IMR-90 (cell line): Measurements from ENCODE around the gene SCN8A. TPM values are rescaled to one million over a fixed set of nuclear protein-coding genes. Genes with fewer than 3 reads are reported as not detected.

Experiments
- ATAC-seq: fragments of 200-7000 bp; cut with Tn5 transposase; 2 replicates; pipeline ENCODE4 v1.9.1; 2020; ENCODE audit warnings: low read depth, mild to moderate bottlenecking, moderate library complexity
- BruUV-seq: library from RNA; stranded (reverse); fragments of 400-500 nt; replicated peaks from 2 replicates; lab custom pipeline; 2021; lab: Mats Ljungman, UMichigan
- CTCF ChIA-PET: fragments of 300-600 bp; formaldehyde crosslinking; extraction: SDS; loops from one replicate; lab custom pipeline; 2021; ENCODE audit warnings: antibody characterized with exemption; lab: Yijun Ruan, JAX
- POLR2A ChIA-PET: fragments of 300-600 bp; sonication (Branson Sonifier 250); formaldehyde crosslinking; loops from one replicate; lab custom pipeline; 2022; ENCODE audit warnings: antibody characterized with exemption; ENCODE audit not compliant: unreplicated experiment; lab: Charles Lee
- DNase-seq: peaks from one replicate; pipeline ENCODE4 v3.0.0; 2013
- H2AFZ ChIP-seq: replicated peaks from 2 replicates; pipeline ENCODE3; 2013; ENCODE audit warnings: low read length, mild to moderate bottlenecking; ENCODE audit not compliant: poor library complexity
- H2AK5ac ChIP-seq: 2 replicates; pipeline ENCODE4 v1.6.1; 2013; ENCODE audit warnings: low read depth, low read length, inconsistent platforms
- H2AK9ac ChIP-seq: replicated peaks from 2 replicates; pipeline ENCODE3; 2013; ENCODE audit warnings: mild to moderate bottlenecking, low read depth, low read length, moderate library complexity; ENCODE audit not compliant: poor library complexity
- H2BK120ac ChIP-seq: 2 replicates; pipeline ENCODE4 v1.6.1; 2013; ENCODE audit warnings: low read depth, low read length, inconsistent platforms
- H2BK15ac ChIP-seq: 3 replicates; pipeline ENCODE4 v1.6.1; 2013; ENCODE audit warnings: low read depth, low read length, inconsistent platforms
- H2BK20ac ChIP-seq: 2 replicates; pipeline ENCODE4 v1.6.1; 2013; ENCODE audit warnings: low read depth, mild to moderate bottlenecking, inconsistent platforms, low read length, moderate library complexity
- H2BK5ac ChIP-seq: 2 replicates; pipeline ENCODE4 v1.6.1; 2013; ENCODE audit warnings: mild to moderate bottlenecking, low read depth, low read length, inconsistent platforms; ENCODE audit not compliant: poor library complexity, severe bottlenecking
- H3K14ac ChIP-seq: replicated peaks from 2 replicates; pipeline ENCODE4 v1.6.1; 2013; ENCODE audit warnings: low read depth, low read length, inconsistent platforms
- H3K18ac ChIP-seq: 2 replicates; pipeline ENCODE4 v1.6.1; 2013; ENCODE audit warnings: low read depth, low read length, control low read depth
- H3K23ac ChIP-seq: 2 replicates; pipeline ENCODE4 v1.6.1; 2013; ENCODE audit warnings: low read depth, low read length, inconsistent platforms
- H3K27ac ChIP-seq: 2 replicates; pipeline ENCODE4 v1.5.1; 2013; ENCODE audit warnings: mild to moderate bottlenecking, control low read depth, low read length; ENCODE audit not compliant: insufficient read depth
- H3K27me3 ChIP-seq: 2 replicates; pipeline ENCODE4 v1.6.1; 2013; ENCODE audit warnings: low read length; ENCODE audit not compliant: control insufficient read depth, insufficient read depth
- H3K36me3 ChIP-seq: 2 replicates; pipeline ENCODE4 v1.6.1; 2013; ENCODE audit warnings: low read length, mixed read lengths; ENCODE audit not compliant: control insufficient read depth, insufficient read depth
- H3K4ac ChIP-seq: 2 replicates; pipeline ENCODE4 v1.6.1; 2013; ENCODE audit warnings: low read depth, low read length, inconsistent platforms
- H3K4me1 ChIP-seq: 2 replicates; pipeline ENCODE4 v1.6.1; 2013; ENCODE audit warnings: low read length, mixed read lengths; ENCODE audit not compliant: control insufficient read depth, insufficient read depth
- H3K4me2 ChIP-seq: 2 replicates; pipeline ENCODE4 v1.6.1; 2013; ENCODE audit warnings: low read depth, mild to moderate bottlenecking, control low read depth, low read length, moderate library complexity
- H3K4me3 ChIP-seq: 2 replicates; pipeline ENCODE4 v1.5.1; 2013; ENCODE audit warnings: low read depth, mild to moderate bottlenecking, control low read depth, low read length, moderate library complexity; ENCODE audit not compliant: insufficient read depth
- H3K56ac ChIP-seq: 2 replicates; pipeline ENCODE4 v1.6.1; 2013; ENCODE audit warnings: low read length, inconsistent platforms; ENCODE audit not compliant: insufficient read depth; ENCODE audit errors: extremely low read depth
- H3K79me1 ChIP-seq, 2 experiments: 2 replicates each; pipeline ENCODE4 v1.6.1; 2013; ENCODE audit warnings: low read length in 2 of 2, inconsistent platforms in 1 of 2, low read depth in 1 of 2
- H3K9ac ChIP-seq: 2 replicates; pipeline ENCODE4 v1.6.1; 2013; ENCODE audit warnings: low read depth, low read length, control low read depth
- H3K9me1 ChIP-seq: 2 replicates; pipeline ENCODE4 v1.6.1; 2013; ENCODE audit warnings: low read length, inconsistent platforms; ENCODE audit not compliant: insufficient read depth
- H3K9me3 ChIP-seq: 2 replicates; pipeline ENCODE4 v1.6.1; 2013; ENCODE audit warnings: low read length; ENCODE audit not compliant: control insufficient read depth, insufficient read depth
- H4K20me1 ChIP-seq: 2 replicates; pipeline ENCODE4 v1.6.1; 2013; ENCODE audit warnings: low read length, inconsistent platforms; ENCODE audit not compliant: insufficient read depth
- H4K5ac ChIP-seq: 2 replicates; pipeline ENCODE4 v1.6.1; 2013; ENCODE audit warnings: mild to moderate bottlenecking, low read depth, low read length, control low read depth
- H4K8ac ChIP-seq, 2 experiments: 2 replicates each; pipeline ENCODE4 v1.6.1; 2013; ENCODE audit warnings: low read depth in 2 of 2, low read length in 2 of 2, control low read depth in 1 of 2, inconsistent platforms in 1 of 2
- H4K91ac ChIP-seq: 2 replicates; pipeline ENCODE4 v1.6.1; 2013; ENCODE audit warnings: low read depth, low read length, inconsistent platforms; ENCODE audit not compliant: insufficient read depth
- CEBPB ChIP-seq: IDR thresholded peaks from 2 replicates; pipeline ENCODE4 v1.6.1; 2012; ENCODE audit warnings: low read depth, low read length, improper control_type of control experiment
- NFE2L2 ChIP-seq: fragments of 150-350 bp; IDR thresholded peaks from 2 replicates; pipeline ENCODE4 v1.6.1; 2016; ENCODE audit warnings: low read depth, mild to moderate bottlenecking, low read length
- POLR2A ChIP-seq: IDR thresholded peaks from 2 replicates; pipeline ENCODE4 v1.6.1; 2012; ENCODE audit warnings: mild to moderate bottlenecking, low read depth, low read length
- WGBS, 2 experiments: methylation state at CpG; one replicate each; pipeline versions ENCODE4 v1.1.5 to v1.1.7; 2013; ENCODE audit warnings: missing lambda C conversion rate in 2 of 2; ENCODE audit not compliant: insufficient read length in 1 of 2; ENCODE audit errors: extremely low coverage in 2 of 2; 5-methylcytosine and 5-hydroxymethylcytosine counted together
- dilution Hi-C: fragments of 300-500 bp; cut with HindIII; formaldehyde crosslinking; loops from one replicate; pipeline ENCODE4 v1.14.3; 2018; ENCODE audit warnings: low sequenced_read_pairs; ENCODE audit not compliant: unreplicated experiment
- in situ Hi-C: fragments of 300-500 bp; cut with MboI; formaldehyde crosslinking; loops from 3 replicates; pipeline ENCODE4 v1.14.3; 2019; ENCODE audit warnings: low sequenced_read_pairs, inconsistent platforms, mixed read lengths
- intact Hi-C: fragments of 100-400 bp; cut with micrococcal nuclease; formaldehyde crosslinking; loops from 2 replicates; pipeline ENCODE4 v1.10.0; 2022
- polyA plus RNA-seq, 3 experiments: library from polyadenylated mRNA; depleted of rRNA; stranded (reverse); fragments of >200 nt; gene quantifications; 2 replicates each; pipeline ENCODE4 v1.2.3, GENCODE V29; 2012; ENCODE audit warnings: low replicate concordance in 1 of 3
- total RNA-seq: library from RNA; depleted of rRNA; stranded (reverse); fragments of >200 nt; gene quantifications from 2 replicates; pipeline ENCODE4 v1.2.3, GENCODE V29; 2012
- TF ChIP-seq, protein P1 (sequence below): fragments of 150-350 bp; IDR thresholded peaks from 2 replicates; pipeline ENCODE4 v1.6.1; 2016; ENCODE audit warnings: low read depth, mild to moderate bottlenecking, low read length, moderate library complexity, borderline replicate concordance

SCN8A gene
- total and polyA plus RNA-seq, 2 of the 4 experiments (the other 2 are of a cell fraction): 6.9 to 19.7 TPM

DNA sequence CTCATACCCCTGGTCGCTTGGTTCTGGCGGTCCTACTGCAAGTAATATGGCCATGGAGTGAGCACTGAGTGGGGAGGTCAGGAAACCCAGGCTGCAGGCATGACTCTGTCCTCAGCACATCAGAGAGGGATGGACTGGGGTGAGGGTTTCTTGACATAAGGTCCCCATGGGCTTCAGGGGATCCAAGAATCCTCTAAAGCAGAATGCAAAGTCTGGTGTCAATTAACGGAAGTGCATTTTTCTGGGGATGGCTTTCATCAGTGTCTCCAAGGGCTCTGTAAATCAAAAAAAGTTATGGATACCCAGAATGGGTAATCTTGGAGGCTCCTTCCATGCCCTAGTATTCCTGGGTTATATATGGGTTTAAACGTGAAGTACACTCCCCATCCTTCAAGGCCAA, 253.8 kb downstream of the SCN8A start:
- H4K8ac ChIP-seq: no peak overlapping the region
- CTCF ChIA-PET: no interaction called here
- no peak overlapping the region for H4K91ac ChIP-seq
- no peak overlapping the region for H4K5ac ChIP-seq
- no peak overlapping the region for H2AFZ ChIP-seq
- no peak for ATAC-seq
- H2AK9ac ChIP-seq: no peak overlapping the region
- no TSS peak for BruUV-seq
- dilution Hi-C loops: no loop called here
- peaks cover 3% of the 10 kb centered on the region; the same call in 1 of the 2 replicates for H3K9me1 ChIP-seq
- DNase-seq: no peak
- H3K4me1 ChIP-seq: no peaks in the 10 kb centered on the region
- H3K36me3 ChIP-seq: no peaks in the 10 kb centered on the region
- H4K20me1 ChIP-seq: no peaks in the 10 kb centered on the region
- no peak overlapping the region for H2AK5ac ChIP-seq
- POLR2A ChIA-PET: no interaction called here
- no peak overlapping the region for H3K9ac ChIP-seq
- H2BK5ac ChIP-seq: no peak overlapping the region
- H3K4me2 ChIP-seq: no peak overlapping the region
- no peak overlapping the region for H3K18ac ChIP-seq
- no peak overlapping the region for H3K56ac ChIP-seq
- H3K27ac ChIP-seq: no peak overlapping the region
- no peak overlapping the region for H2BK15ac ChIP-seq
- intact Hi-C loops: no loop called here
- TF ChIP-seq NFE2L2: no peak
- no peak for TF ChIP-seq POLR2A
- TF ChIP-seq CEBPB: no peak
- TF ChIP-seq, protein P1, sequence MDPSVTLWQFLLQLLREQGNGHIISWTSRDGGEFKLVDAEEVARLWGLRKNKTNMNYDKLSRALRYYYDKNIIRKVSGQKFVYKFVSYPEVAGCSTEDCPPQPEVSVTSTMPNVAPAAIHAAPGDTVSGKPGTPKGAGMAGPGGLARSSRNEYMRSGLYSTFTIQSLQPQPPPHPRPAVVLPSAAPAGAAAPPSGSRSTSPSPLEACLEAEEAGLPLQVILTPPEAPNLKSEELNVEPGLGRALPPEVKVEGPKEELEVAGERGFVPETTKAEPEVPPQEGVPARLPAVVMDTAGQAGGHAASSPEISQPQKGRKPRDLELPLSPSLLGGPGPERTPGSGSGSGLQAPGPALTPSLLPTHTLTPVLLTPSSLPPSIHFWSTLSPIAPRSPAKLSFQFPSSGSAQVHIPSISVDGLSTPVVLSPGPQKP: no peak
- H3K4me3 ChIP-seq: no peak overlapping the region
- no peak overlapping the region for H2BK120ac ChIP-seq
- H3K23ac ChIP-seq: no peak overlapping the region
- 100% methylated on average over 1 of the region's 4 CpGs; no CpG with 5 or more reads in 1 of the 2 experiments for WGBS, 2 experiments
- no peaks in the 10 kb centered on the region for H3K9me3 ChIP-seq
- in situ Hi-C loops: no loop called here
- H2BK20ac ChIP-seq: no peak overlapping the region
- H3K27me3 ChIP-seq: peaks cover 78% of the 10 kb centered on the region
- no peaks in the 10 kb centered on the region for H3K79me1 ChIP-seq
- no peak overlapping the region for H3K4ac ChIP-seq
- H3K14ac ChIP-seq: no peak overlapping the region
